Sigmoid colon (tissue), 7 donors: ENCODE measurements around the gene CASQ2. TPM values are rescaled to one million over a fixed set of nuclear protein-coding genes. Genes with fewer than 3 reads are reported as not detected.
A peak's percentile ranks its signal among the peaks of the same experiment; 100 is the strongest.

Experiments
- DNase-seq: peaks from one replicate; pipeline ENCODE4 v3.0.0-alpha.2; 2019
- H3K27ac ChIP-seq, 4 donors: fragments of 200-600 bp; sonication (generic); one replicate each; pipeline ENCODE4 v1.5.1; 2016 to 2019; ENCODE audit warnings: mild to moderate bottlenecking in 1 of 4
- H3K27me3 ChIP-seq, 3 donors: fragments of 200-600 bp; sonication (generic); one replicate each; pipeline ENCODE4 v1.5.1; 2019; ENCODE audit warnings: mild to moderate bottlenecking in 1 of 3
- H3K36me3 ChIP-seq, 4 donors: fragments of 200-600 bp; sonication (generic); one replicate each; pipeline ENCODE4 v1.5.1; 2016 to 2019
- H3K4me1 ChIP-seq, 4 donors: fragments of 200-600 bp; sonication (generic); one replicate each; pipeline ENCODE4 v1.5.1; 2017 to 2019
- H3K4me3 ChIP-seq, 4 donors: fragments of 200-600 bp; sonication (generic); one replicate each; pipeline ENCODE4 v1.5.1; 2017 to 2019; ENCODE audit warnings: mild to moderate bottlenecking in 2 of 4, moderate library complexity in 1 of 4
- H3K9me3 ChIP-seq, 4 donors: fragments of 200-600 bp in 3 of 4; sonication (generic) in 3 of 4; one replicate each; pipeline versions ENCODE4 v1.5.1 to v1.6.1; 2013 to 2019
- EP300 ChIP-seq, 4 donors: sonication (generic); formaldehyde crosslinking; IDR thresholded peaks; one replicate each; pipeline ENCODE4 v1.6.1; 2017; ENCODE audit warnings: antibody characterized with exemption in 4 of 4
- POLR2A ChIP-seq, 2 donors: fragments of 450-650 bp; IDR thresholded peaks; one replicate each; pipeline ENCODE4 v1.6.1; 2016; ENCODE audit warnings: antibody characterized with exemption in 2 of 2, mild to moderate bottlenecking in 2 of 2, moderate library complexity in 2 of 2
- POLR2AphosphoS5 ChIP-seq, 4 donors: sonication (generic); formaldehyde crosslinking; IDR thresholded peaks; one replicate each; pipeline ENCODE4 v1.6.1; 2017; ENCODE audit warnings: antibody characterized with exemption in 4 of 4
- WGBS, 2 donors: extraction: QIAGEN DNeasy Blood & Tissue Kit; methylation state at CpG; one replicate each; pipeline ENCODE4 v1.1.7; 2013; 5-methylcytosine and 5-hydroxymethylcytosine counted together
- intact Hi-C: fragments of 100-400 bp; cut with DNase I; formaldehyde crosslinking; loops from one replicate; pipeline ENCODE4 v1.15.1; 2023
- polyA plus RNA-seq, 3 donors: library from polyadenylated mRNA; stranded (reverse); fragments of 200-250 nt; gene quantifications; one replicate each; pipeline ENCODE4 v1.2.3, GENCODE V29; 2013
- total RNA-seq, 4 donors: library from RNA; depleted of rRNA; stranded (reverse); fragments of >200 nt; gene quantifications; one replicate each; pipeline ENCODE4 v1.1.0, GENCODE V29; 2016
- TF ChIP-seq, protein P1 (sequence below), 4 experiments: fragments of 450-650 bp in 3 of 4; fragments of 200-600 bp in 1 of 4; IDR thresholded peaks; one replicate each; pipeline ENCODE4 v1.5.1; 2016 to 2019; ENCODE audit warnings: antibody characterized with exemption in 4 of 4, mild to moderate bottlenecking in 3 of 4, moderate library complexity in 2 of 4
- donor health status: healthy with polysubstance abuse.
- donor health status: Bipolar disorder and iron deficiency.
- donor health status: healthy.

CASQ2 gene
- total and polyA plus RNA-seq, 7 donors: 0.46 to 160 (median 58.3) TPM

DNA sequence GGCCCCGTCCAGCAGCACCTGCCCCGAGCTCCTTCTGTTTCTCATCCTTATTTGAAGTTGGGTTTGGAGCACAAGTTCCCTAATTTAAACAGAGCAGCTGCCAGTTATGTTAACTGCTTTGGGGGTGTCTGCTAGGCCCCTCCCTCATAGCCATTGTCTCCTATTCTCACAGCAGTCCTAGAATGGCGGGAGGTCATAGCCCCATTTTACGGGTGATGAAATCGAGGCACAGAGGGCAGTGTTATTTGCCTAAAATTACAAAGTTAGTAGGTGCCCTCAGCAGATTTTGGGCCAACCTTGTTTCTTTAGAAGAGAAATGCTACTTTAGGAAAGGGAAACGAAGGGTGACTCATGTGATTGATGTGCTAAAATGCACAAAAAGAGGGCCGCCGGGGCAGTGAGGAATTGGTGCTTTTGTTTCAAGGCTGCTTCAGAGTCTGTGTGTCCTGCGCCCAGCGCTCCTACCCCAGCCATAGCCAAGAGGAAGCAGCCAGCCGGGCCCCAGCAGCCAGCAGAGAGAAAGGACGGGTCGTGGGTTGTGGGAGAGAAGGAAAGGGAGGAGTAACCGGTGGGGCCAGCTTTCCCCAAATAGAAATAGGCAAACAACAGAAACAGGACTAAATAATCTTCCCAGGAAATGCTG is 113.7 kb downstream of the CASQ2 start:
- no peak for DNase-seq
- Histone ChIP-seq H3K27me3 (no peaks in the 10 kb centered on the region), H3K36me3 (peaks cover 0 to 30% (median 0%) of the 10 kb centered on the region in 4 donors), H3K9me3 (no peaks in the 10 kb centered on the region), H3K4me3 (no peak overlapping the region), H3K4me1 (peaks cover 0 to 42% (median 35%) of the 10 kb centered on the region in 4 donors), H3K27ac (peak overlapping the region in 1 of 4 donors; percentile 22)
- WGBS, 2 donors: 47 to 69% methylated on average over 14 of the region's 14 CpGs
- intact Hi-C loops: no loop called here
- no peak for TF ChIP-seq POLR2AphosphoS5 (IDR thresholded peaks at IDR 0.05)
- TF ChIP-seq EP300 (IDR thresholded peaks at IDR 0.05): no peak
- TF ChIP-seq, protein P1, sequence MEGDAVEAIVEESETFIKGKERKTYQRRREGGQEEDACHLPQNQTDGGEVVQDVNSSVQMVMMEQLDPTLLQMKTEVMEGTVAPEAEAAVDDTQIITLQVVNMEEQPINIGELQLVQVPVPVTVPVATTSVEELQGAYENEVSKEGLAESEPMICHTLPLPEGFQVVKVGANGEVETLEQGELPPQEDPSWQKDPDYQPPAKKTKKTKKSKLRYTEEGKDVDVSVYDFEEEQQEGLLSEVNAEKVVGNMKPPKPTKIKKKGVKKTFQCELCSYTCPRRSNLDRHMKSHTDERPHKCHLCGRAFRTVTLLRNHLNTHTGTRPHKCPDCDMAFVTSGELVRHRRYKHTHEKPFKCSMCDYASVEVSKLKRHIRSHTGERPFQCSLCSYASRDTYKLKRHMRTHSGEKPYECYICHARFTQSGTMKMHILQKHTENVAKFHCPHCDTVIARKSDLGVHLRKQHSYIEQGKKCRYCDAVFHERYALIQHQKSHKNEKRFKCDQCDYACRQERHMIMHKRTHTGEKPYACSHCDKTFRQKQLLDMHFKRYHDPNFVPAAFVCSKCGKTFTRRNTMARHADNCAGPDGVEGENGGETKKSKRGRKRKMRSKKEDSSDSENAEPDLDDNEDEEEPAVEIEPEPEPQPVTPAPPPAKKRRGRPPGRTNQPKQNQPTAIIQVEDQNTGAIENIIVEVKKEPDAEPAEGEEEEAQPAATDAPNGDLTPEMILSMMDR (IDR thresholded peaks at IDR 0.05): no peak
- TF ChIP-seq POLR2A (IDR thresholded peaks at IDR 0.05): no peak

GRCh38 chr1:115654125-115654524 is 114.4 kb downstream of the CASQ2 start:
- no peak overlapping the region for H3K4me3 ChIP-seq
- no peak for DNase-seq
- H3K36me3 ChIP-seq: peaks cover 0 to 27% (median 0%) of the 10 kb centered on the region in 4 donors
- no peaks in the 10 kb centered on the region for H3K9me3 ChIP-seq
- H3K4me1 ChIP-seq: peaks cover 0 to 49% (median 41%) of the 10 kb centered on the region in 4 donors
- TF ChIP-seq, protein P1 (IDR thresholded peaks at IDR 0.05): no peak
- no peak for TF ChIP-seq POLR2A (IDR thresholded peaks at IDR 0.05)
- TF ChIP-seq EP300 (IDR thresholded peaks at IDR 0.05): no peak
- no peak for TF ChIP-seq POLR2AphosphoS5 (IDR thresholded peaks at IDR 0.05)
- H3K27me3 ChIP-seq: no peaks in the 10 kb centered on the region
- no peak overlapping the region for H3K27ac ChIP-seq
- intact Hi-C loops: no loop called here
- WGBS, 2 donors: 94 to 96% methylated on average over 3 of the region's 3 CpGs

DNA sequence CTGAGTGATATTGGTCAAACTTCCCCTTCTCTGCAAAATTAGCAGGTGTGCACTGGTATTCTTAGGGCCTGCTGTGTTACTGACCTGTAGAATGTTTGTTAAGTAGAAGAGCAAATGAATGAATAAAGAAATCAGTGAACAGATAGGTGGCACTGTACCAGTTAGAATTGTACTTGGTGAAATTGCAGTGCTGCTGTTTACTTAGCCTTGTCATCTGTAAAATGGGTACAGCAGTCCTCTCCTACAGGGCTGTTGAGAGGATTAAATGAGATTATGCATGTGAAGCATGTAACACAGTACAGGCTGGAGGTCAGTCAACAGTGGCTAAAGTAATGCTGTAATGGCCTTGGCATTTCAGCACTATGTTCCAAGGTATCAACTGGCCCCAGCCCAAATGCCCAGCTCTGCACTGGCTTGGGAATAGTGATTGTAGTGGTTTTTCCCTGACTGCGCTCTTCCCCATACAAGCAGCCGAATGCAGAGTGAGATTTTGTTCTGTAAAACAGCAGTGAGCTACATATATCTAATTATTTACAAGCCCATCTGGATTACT is 116.2 kb downstream of the CASQ2 start:
- peaks cover 0 to 66% (median 54%) of the 10 kb centered on the region in 4 donors for H3K4me1 ChIP-seq
- WGBS, 2 donors: 93 to 98% methylated on average over 2 of the region's 2 CpGs
- TF ChIP-seq EP300 (IDR thresholded peaks at IDR 0.05) (no peak), POLR2AphosphoS5 (IDR thresholded peaks at IDR 0.05) (no peak)
- H3K36me3 ChIP-seq: peaks cover 0 to 27% (median 0%) of the 10 kb centered on the region in 4 donors
- no peaks in the 10 kb centered on the region for H3K27me3 ChIP-seq
- DNase-seq: no peak
- intact Hi-C loops: no loop called here
- no peaks in the 10 kb centered on the region for H3K9me3 ChIP-seq
- H3K27ac ChIP-seq: no peak overlapping the region
- no peak overlapping the region for H3K4me3 ChIP-seq

DNA sequence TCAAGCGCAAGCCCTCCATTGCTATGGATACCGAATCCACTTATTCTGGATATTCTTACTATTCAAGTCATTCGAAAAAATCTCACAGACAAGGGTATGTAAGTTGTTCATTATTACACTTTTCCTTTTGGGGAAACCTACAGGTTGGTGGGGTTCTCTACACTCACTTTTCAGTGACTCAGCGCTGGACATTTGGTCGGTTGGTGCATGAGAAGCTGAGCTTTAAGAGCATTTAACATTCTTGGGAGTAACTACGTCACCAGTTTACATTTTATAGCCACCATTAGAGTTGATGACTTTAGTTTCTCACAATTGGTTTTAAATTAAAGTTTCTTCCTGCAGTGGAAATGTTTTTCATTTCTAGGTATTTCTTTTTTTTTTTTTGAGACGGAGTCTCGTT is 117.1 kb downstream of the CASQ2 start:
- intact Hi-C loops: no loop called here
- Histone ChIP-seq H3K4me1 (peaks cover 0 to 67% (median 52%) of the 10 kb centered on the region in 4 donors), H3K36me3 (peaks cover 0 to 27% (median 0%) of the 10 kb centered on the region in 4 donors), H3K9me3 (no peaks in the 10 kb centered on the region), H3K27me3 (no peaks in the 10 kb centered on the region), H3K4me3 (no peak overlapping the region), H3K27ac (no peak overlapping the region)
- 37 to 74% methylated on average over 8 of the region's 8 CpGs for WGBS, 2 donors
- DNase-seq: no peak
- TF ChIP-seq, protein P1 (IDR thresholded peaks at IDR 0.05): no peak
- TF ChIP-seq EP300 (IDR thresholded peaks at IDR 0.05) (no peak), POLR2A (IDR thresholded peaks at IDR 0.05) (no peak), POLR2AphosphoS5 (IDR thresholded peaks at IDR 0.05) (no peak)

- Histone ChIP-seq H3K27me3 (no peaks in the 10 kb centered on the region), H3K4me1 (peaks cover 0 to 63% (median 51%) of the 10 kb centered on the region in 4 donors), H3K9me3 (no peaks in the 10 kb centered on the region), H3K27ac (peak overlapping the region in 2 of 4 donors; percentile 41 to 56), H3K36me3 (peaks cover 0 to 27% (median 0%) of the 10 kb centered on the region in 4 donors), H3K4me3 (no peak overlapping the region)
- intact Hi-C loops: no loop called here
- TF ChIP-seq EP300 (IDR thresholded peaks at IDR 0.05) (no peak), POLR2AphosphoS5 (IDR thresholded peaks at IDR 0.05) (no peak), POLR2A (IDR thresholded peaks at IDR 0.05) (no peak)
- TF ChIP-seq, protein P1 (IDR thresholded peaks at IDR 0.05): no peak
- DNase-seq: no peak
- WGBS, 2 donors: 19 to 76% methylated on average over 3 of the region's 3 CpGs
Measured at GRCh38 chr1:115650961-115651360, 117.6 kb downstream of the CASQ2 start.
